HL-60 (cell line): Measurements from ENCODE around the gene FOXO3.

ENCODE experiments used
- DNase-seq, 2 experiments: peaks; one replicate each; pipeline ENCODE4 v3.0.0-alpha.2; 2010 to 2020; ENCODE audit warnings: low read depth in 1 of 2, low spot score in 1 of 2
- H3K27ac ChIP-seq: fragments of 250-450 bp; sonication (Bioruptor Pico); replicated peaks from 2 replicates; pipeline ENCODE4 v1.5.1; 2020; ENCODE audit warnings: mild to moderate bottlenecking, moderate library complexity
- H3K27me3 ChIP-seq: fragments of 250-450 bp; sonication (Bioruptor Pico); 2 replicates; pipeline ENCODE4 v1.5.1; 2021; ENCODE audit warnings: mild to moderate bottlenecking, moderate library complexity; ENCODE audit not compliant: insufficient read depth, poor library complexity, severe bottlenecking
- H3K4me3 ChIP-seq: replicated peaks from 2 replicates; pipeline ENCODE4 v1.5.1; 2011; ENCODE audit warnings: mild to moderate bottlenecking, control low read depth, low read length; ENCODE audit not compliant: insufficient read depth
- GABPA ChIP-seq: IDR thresholded peaks from 2 replicates; pipeline ENCODE4 v1.6.1; 2012; ENCODE audit warnings: low read depth
- POLR2AphosphoS5 ChIP-seq: IDR thresholded peaks from 2 replicates; pipeline ENCODE4 v1.6.1; 2012; ENCODE audit warnings: low read depth
- SPI1 ChIP-seq: IDR thresholded peaks from 2 replicates; pipeline ENCODE4 v1.6.1; 2012; ENCODE audit warnings: low read depth, mild to moderate bottlenecking, borderline replicate concordance
- TF ChIP-seq, protein P1 (sequence below): IDR thresholded peaks from 2 replicates; pipeline ENCODE4 v1.6.1; 2012; ENCODE audit warnings: low read depth; ENCODE audit not compliant: insufficient replicate concordance
- TF ChIP-seq, protein P2 (sequence below): IDR thresholded peaks from one replicate; pipeline ENCODE4 v1.5.1; 2011; ENCODE audit warnings: low read length, control low read depth, inconsistent platforms; ENCODE audit not compliant: insufficient read depth

FOXO3 gene

DNA sequence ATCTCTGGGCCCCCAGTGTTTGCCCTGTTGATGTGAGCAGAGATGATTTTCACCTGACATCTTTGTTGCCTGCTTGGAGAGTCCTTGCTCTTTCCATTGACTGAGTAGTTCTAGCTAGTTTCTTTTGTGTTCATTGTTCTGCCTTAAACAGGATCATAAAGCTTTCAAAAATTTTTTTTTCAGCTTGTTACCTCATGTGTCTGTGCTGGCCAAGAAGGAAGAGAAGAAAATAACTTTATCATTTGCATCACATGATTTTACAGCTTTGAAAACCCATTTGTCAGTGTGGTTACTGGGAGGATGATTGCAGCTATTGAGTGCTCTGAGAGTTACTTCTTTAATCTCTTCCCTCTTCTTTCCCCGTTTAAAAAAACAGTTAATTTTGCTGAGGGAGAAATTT is 16.0 kb downstream of the FOXO3 start:
- Histone ChIP-seq H3K27me3 (no peaks in the 10 kb centered on the region), H3K27ac (peak overlapping the region; percentile 8; the same call in 1 of the 2 replicates), H3K4me3 (no peak overlapping the region)
- peak in 1 of 2 experiments; percentile 35 for DNase-seq
- TF ChIP-seq, protein P1, sequence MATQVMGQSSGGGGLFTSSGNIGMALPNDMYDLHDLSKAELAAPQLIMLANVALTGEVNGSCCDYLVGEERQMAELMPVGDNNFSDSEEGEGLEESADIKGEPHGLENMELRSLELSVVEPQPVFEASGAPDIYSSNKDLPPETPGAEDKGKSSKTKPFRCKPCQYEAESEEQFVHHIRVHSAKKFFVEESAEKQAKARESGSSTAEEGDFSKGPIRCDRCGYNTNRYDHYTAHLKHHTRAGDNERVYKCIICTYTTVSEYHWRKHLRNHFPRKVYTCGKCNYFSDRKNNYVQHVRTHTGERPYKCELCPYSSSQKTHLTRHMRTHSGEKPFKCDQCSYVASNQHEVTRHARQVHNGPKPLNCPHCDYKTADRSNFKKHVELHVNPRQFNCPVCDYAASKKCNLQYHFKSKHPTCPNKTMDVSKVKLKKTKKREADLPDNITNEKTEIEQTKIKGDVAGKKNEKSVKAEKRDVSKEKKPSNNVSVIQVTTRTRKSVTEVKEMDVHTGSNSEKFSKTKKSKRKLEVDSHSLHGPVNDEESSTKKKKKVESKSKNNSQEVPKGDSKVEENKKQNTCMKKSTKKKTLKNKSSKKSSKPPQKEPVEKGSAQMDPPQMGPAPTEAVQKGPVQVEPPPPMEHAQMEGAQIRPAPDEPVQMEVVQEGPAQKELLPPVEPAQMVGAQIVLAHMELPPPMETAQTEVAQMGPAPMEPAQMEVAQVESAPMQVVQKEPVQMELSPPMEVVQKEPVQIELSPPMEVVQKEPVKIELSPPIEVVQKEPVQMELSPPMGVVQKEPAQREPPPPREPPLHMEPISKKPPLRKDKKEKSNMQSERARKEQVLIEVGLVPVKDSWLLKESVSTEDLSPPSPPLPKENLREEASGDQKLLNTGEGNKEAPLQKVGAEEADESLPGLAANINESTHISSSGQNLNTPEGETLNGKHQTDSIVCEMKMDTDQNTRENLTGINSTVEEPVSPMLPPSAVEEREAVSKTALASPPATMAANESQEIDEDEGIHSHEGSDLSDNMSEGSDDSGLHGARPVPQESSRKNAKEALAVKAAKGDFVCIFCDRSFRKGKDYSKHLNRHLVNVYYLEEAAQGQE, result no peak

DNA sequence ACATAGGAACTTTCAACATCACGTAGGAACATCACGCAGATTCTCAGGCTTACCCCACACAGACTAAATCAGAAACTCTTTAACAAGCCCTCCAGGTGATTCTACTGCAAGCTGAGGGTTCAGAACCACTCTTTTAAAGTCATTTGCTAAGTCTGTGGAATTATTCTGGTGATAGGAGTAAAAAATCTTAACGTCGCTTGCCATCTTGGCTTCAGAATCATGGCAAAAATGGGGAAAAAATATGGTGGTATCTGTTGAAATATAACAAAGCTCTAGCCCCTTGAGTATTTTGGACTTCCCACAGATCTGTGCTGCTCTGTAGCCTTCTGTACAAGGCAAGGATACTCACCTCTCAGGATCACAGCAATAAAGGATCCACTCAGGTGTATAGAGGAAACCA is 17.4 kb downstream of the FOXO3 start:
- no peak for DNase-seq
- no peak overlapping the region for H3K27ac ChIP-seq
- TF ChIP-seq, protein P1, result no peak
- TF ChIP-seq, protein P2, sequence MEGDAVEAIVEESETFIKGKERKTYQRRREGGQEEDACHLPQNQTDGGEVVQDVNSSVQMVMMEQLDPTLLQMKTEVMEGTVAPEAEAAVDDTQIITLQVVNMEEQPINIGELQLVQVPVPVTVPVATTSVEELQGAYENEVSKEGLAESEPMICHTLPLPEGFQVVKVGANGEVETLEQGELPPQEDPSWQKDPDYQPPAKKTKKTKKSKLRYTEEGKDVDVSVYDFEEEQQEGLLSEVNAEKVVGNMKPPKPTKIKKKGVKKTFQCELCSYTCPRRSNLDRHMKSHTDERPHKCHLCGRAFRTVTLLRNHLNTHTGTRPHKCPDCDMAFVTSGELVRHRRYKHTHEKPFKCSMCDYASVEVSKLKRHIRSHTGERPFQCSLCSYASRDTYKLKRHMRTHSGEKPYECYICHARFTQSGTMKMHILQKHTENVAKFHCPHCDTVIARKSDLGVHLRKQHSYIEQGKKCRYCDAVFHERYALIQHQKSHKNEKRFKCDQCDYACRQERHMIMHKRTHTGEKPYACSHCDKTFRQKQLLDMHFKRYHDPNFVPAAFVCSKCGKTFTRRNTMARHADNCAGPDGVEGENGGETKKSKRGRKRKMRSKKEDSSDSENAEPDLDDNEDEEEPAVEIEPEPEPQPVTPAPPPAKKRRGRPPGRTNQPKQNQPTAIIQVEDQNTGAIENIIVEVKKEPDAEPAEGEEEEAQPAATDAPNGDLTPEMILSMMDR, result no peak
- TF ChIP-seq SPI1, result no peak
- no peak for TF ChIP-seq POLR2AphosphoS5
- no peak for TF ChIP-seq GABPA
- no peak overlapping the region for H3K4me3 ChIP-seq
- H3K27me3 ChIP-seq, result no peaks in the 10 kb centered on the region

DNA sequence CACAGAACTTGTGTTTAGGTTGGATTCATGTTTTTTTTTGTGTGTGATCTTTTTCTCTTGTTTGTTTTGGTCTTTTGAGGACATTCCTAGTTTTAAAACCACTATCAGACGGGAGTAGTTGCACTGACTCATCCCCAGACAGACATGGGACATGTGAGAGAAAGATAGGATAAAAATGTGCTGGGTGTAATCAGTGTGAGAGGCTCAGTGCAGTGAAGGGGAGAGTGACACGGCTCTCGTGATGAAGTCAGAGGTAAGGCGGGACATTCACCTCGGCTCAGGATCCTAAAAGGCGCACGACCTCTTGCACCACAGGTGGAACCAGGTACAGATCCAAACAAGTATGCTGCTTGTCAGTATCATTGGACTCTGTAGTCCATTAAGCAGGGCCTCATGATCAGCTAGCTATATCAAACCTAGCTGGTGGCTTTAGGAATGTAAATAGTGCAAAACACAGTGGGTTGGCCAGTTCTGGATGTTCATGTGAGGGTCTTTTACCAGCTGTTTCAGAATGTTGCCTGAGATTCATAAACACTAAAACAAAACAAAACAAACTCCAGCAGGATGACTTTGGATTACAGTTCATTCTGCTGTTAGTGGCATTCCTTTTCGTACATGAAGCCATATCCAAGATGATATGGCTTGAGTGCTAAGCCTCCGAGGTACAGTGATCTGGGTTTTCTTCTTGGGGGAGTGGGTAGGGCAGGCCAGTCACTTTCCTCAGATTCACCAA is 18.0 kb downstream of the FOXO3 start:
- TF ChIP-seq GABPA, result no peak
- TF ChIP-seq, protein P1, result no peak
- TF ChIP-seq, protein P2, result no peak
- no peak for TF ChIP-seq SPI1
- no peak for TF ChIP-seq POLR2AphosphoS5
- H3K27me3 ChIP-seq, result no peaks in the 10 kb centered on the region
- H3K4me3 ChIP-seq, result no peak overlapping the region
- no peak for DNase-seq
- no peak overlapping the region for H3K27ac ChIP-seq
